ENCODE data around the gene QRFPR.

The QRFPR gene

DNA sequence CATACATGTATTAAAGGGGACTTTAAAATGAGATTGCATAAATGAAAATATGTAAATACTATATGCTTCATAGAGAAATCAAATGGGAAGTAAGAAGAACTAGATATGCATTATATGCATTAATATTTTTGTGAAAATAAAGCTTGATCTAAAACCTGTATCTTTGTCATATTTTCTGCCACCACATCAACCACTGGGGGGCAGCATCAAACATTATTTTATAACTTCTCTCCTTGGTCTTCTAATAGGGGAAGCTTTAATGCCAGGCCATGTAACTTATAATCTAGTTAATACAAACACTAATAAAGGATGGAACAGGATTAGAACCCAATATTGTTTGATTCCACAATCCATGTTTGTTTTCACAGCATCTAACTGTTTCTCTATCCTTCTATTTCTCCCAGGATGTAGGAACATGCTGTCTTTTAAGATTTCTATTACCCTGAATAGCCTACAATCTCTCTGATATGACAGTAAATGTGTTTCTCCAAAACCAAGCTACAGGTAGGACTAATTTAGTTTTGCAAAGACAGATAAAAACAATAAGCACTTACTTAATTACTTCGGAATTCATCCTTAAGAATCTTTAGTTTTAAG lies 10.0 kb downstream of the QRFPR start:
- H3K9me3 ChIP-seq = no peaks in the 10 kb centered on the region
- H3K4me1 ChIP-seq = no peaks in the 10 kb centered on the region
- intact Hi-C loops (cut with DNase I; ENCODE audit: low total_unique reads) = loop anchor here (2.0 kb wide), 1 partner anchor 282 kb away; no protein-coding TSS in a partner anchor
- no peak overlapping the region for H3K27ac ChIP-seq
- TF ChIP-seq, protein P1, sequence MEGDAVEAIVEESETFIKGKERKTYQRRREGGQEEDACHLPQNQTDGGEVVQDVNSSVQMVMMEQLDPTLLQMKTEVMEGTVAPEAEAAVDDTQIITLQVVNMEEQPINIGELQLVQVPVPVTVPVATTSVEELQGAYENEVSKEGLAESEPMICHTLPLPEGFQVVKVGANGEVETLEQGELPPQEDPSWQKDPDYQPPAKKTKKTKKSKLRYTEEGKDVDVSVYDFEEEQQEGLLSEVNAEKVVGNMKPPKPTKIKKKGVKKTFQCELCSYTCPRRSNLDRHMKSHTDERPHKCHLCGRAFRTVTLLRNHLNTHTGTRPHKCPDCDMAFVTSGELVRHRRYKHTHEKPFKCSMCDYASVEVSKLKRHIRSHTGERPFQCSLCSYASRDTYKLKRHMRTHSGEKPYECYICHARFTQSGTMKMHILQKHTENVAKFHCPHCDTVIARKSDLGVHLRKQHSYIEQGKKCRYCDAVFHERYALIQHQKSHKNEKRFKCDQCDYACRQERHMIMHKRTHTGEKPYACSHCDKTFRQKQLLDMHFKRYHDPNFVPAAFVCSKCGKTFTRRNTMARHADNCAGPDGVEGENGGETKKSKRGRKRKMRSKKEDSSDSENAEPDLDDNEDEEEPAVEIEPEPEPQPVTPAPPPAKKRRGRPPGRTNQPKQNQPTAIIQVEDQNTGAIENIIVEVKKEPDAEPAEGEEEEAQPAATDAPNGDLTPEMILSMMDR (IDR thresholded peaks at IDR 0.05) = peak; percentile 54
- H3K36me3 ChIP-seq = no peaks in the 10 kb centered on the region
- H3K27me3 ChIP-seq = no peaks in the 10 kb centered on the region
- peak in 1 of 2 donors; percentile 66 for DNase-seq
- H3K4me3 ChIP-seq = no peak overlapping the region

DNA sequence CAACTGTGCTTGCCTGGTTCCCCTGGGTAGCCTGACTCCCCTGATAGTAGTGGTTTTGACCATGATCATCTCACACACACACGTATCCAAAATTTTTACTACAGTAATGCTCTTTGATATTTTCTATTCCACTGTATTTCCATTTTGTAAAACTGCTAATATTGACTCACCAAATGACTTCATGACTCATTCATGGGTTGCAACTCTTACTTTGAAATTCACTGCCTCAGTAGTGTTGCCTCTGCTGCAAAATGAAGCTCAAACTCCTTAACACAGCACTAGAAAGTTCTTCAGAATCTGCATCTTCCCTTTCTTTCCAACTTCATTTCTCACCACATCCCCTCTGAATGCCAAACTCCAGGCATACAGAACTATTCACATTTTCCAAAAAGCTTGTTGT lies 20.3 kb downstream of the QRFPR start:
- Histone ChIP-seq H3K9me3 (no peaks in the 10 kb centered on the region), H3K4me3 (no peak overlapping the region), H3K27me3 (no peaks in the 10 kb centered on the region), H3K4me1 (no peaks in the 10 kb centered on the region), H3K27ac (no peak overlapping the region), H3K36me3 (no peaks in the 10 kb centered on the region)
- intact Hi-C loops (cut with DNase I; ENCODE audit: low total_unique reads) = no loop called here
- TF ChIP-seq, protein P1 (IDR thresholded peaks at IDR 0.05) = no peak
- DNase-seq = no peak

DNA sequence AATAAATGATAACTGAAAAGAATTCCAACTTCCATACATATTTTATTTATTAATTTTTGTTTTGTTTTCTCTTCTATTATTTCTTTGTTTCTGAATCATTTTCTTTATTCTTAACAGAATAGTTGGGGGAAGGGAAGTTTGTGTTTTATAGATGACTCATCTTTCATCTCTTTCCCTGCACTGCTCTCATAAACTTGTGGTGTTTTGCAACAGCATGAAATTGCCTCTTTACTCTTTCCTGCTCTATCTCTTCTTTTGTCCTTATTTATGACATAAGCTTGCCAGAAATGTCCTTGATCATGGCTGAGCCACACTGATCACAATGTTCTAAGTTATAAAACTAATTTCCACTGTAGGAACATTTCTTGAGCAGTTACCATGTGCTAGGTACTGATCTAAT lies 22.3 kb downstream of the QRFPR start:
- Histone ChIP-seq H3K4me1 (no peaks in the 10 kb centered on the region), H3K9me3 (no peaks in the 10 kb centered on the region), H3K4me3 (no peak overlapping the region), H3K27ac (no peak overlapping the region), H3K27me3 (no peaks in the 10 kb centered on the region), H3K36me3 (no peaks in the 10 kb centered on the region)
- TF ChIP-seq, protein P1 (IDR thresholded peaks at IDR 0.05) = no peak
- intact Hi-C loops (cut with DNase I; ENCODE audit: low total_unique reads) = no loop called here
- DNase-seq = no peak

DNA sequence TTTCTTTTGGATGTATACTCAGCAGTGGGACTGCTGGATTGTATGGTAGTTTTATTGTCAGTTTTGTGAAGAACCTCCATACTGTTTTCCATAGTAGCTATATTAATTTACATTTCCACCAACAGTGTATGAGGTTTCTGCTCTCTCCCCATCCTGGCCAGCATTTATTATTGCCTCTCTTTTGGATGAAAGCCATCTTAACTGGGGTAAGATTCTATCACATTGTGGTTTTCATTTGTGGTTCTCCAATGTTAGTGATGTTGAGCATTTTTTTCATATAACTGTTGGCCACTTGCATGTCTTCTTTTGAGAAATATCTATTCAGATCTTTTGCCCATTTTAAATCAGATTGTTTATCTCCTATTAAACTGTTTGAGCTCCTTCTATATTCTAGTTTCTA lies 27.6 kb downstream of the QRFPR start:
- H3K27me3 ChIP-seq = no peaks in the 10 kb centered on the region
- no peaks in the 10 kb centered on the region for H3K36me3 ChIP-seq
- TF ChIP-seq, protein P1 (IDR thresholded peaks at IDR 0.05) = no peak
- no peaks in the 10 kb centered on the region for H3K9me3 ChIP-seq
- no peak overlapping the region for H3K4me3 ChIP-seq
- H3K4me1 ChIP-seq = no peaks in the 10 kb centered on the region
- intact Hi-C loops (cut with DNase I; ENCODE audit: low total_unique reads) = no loop called here
- DNase-seq = no peak
- no peak overlapping the region for H3K27ac ChIP-seq

DNA sequence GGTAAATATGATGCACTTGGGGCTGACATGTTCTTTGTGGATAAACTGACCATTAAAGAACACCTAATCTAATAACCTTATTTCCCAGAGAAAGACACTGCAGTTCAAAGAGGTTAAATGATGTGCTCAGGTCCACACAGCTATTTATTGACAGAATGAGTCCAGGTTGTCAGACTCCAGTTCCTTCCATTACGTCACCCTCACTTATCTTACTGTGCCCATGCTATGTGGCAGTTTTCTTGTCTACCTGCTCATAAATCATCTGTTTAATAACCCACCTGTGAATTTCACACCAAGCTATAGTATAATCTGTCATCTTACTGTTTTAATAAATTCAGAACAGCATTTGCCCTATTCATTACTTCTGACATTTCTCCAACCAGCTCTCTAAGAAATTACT lies 36.7 kb downstream of the QRFPR start:
- no peaks in the 10 kb centered on the region for H3K9me3 ChIP-seq
- TF ChIP-seq, protein P1 (IDR thresholded peaks at IDR 0.05) = no peak
- H3K27me3 ChIP-seq = no peaks in the 10 kb centered on the region
- no peaks in the 10 kb centered on the region for H3K36me3 ChIP-seq
- intact Hi-C loops (cut with DNase I; ENCODE audit: low total_unique reads) = no loop called here
- H3K27ac ChIP-seq = no peak overlapping the region
- DNase-seq = no peak
- H3K4me1 ChIP-seq = no peaks in the 10 kb centered on the region
- H3K4me3 ChIP-seq = no peak overlapping the region

DNA sequence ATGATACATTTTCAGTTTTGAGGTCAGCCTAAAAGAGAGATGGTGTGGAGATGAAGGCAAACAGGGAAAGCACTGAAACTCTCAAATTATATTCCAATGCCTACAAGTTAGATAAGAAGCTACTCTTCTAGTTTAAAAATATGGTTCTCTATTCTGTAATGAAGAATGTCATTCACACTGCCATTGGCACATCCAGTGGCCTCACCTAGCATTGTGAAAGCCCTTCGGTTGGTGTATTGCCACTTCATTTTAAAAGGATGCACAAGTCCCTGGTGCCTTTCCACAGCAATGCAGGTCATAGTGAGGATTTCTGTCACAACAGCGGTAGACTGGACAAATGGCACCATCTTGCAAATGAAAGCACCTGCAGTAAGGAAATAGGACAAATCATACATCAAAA lies 40.6 kb downstream of the QRFPR start:
- intact Hi-C loops (cut with DNase I; ENCODE audit: low total_unique reads) = no loop called here
- H3K36me3 ChIP-seq = no peaks in the 10 kb centered on the region
- no peak for DNase-seq
- H3K27me3 ChIP-seq = no peaks in the 10 kb centered on the region
- no peaks in the 10 kb centered on the region for H3K9me3 ChIP-seq
- TF ChIP-seq, protein P1 (IDR thresholded peaks at IDR 0.05) = no peak
- H3K4me1 ChIP-seq = no peaks in the 10 kb centered on the region
- no peak overlapping the region for H3K4me3 ChIP-seq
- no peak overlapping the region for H3K27ac ChIP-seq

All from tibial artery (tissue), 4 donors.